Measurements from ENCODE around the gene SLC28A1.

SLC28A1 gene

GRCh38 chr15:84990507-84990906 is 106.0 kb downstream of the SLC28A1 start:
- TF ChIP-seq, protein P1, sequence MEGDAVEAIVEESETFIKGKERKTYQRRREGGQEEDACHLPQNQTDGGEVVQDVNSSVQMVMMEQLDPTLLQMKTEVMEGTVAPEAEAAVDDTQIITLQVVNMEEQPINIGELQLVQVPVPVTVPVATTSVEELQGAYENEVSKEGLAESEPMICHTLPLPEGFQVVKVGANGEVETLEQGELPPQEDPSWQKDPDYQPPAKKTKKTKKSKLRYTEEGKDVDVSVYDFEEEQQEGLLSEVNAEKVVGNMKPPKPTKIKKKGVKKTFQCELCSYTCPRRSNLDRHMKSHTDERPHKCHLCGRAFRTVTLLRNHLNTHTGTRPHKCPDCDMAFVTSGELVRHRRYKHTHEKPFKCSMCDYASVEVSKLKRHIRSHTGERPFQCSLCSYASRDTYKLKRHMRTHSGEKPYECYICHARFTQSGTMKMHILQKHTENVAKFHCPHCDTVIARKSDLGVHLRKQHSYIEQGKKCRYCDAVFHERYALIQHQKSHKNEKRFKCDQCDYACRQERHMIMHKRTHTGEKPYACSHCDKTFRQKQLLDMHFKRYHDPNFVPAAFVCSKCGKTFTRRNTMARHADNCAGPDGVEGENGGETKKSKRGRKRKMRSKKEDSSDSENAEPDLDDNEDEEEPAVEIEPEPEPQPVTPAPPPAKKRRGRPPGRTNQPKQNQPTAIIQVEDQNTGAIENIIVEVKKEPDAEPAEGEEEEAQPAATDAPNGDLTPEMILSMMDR (IDR thresholded peaks at IDR 0.05; ENCODE audit: borderline replicate concordance, control extremely low read depth, extremely low read depth, insufficient read depth, missing control alignments): no peak
- no peak for DNase-seq (ENCODE audit: low spot score)
- in situ Hi-C loops (cut with MboI; ENCODE audit: low sequenced_read_pairs, unreplicated experiment): no loop called here

GRCh38 chr15:84991014-84991712 is 106.7 kb downstream of the SLC28A1 start:
- in situ Hi-C loops (cut with MboI; ENCODE audit: low sequenced_read_pairs, unreplicated experiment): no loop called here
- TF ChIP-seq, protein P1 (IDR thresholded peaks at IDR 0.05; ENCODE audit: borderline replicate concordance, control extremely low read depth, extremely low read depth, insufficient read depth, missing control alignments): no peak
- DNase-seq (ENCODE audit: low spot score): no peak

- in situ Hi-C loops (cut with MboI; ENCODE audit: low sequenced_read_pairs, unreplicated experiment): no loop called here
- TF ChIP-seq, protein P1 (IDR thresholded peaks at IDR 0.05; ENCODE audit: borderline replicate concordance, control extremely low read depth, extremely low read depth, insufficient read depth, missing control alignments): no peak
- DNase-seq (ENCODE audit: low spot score): no peak
Measured at GRCh38 chr15:84992157-84992944, 107.9 kb downstream of the SLC28A1 start.

All from GM13976 (cell line).